ENCODE data around the gene CLCA2.
A peak's percentile ranks its signal among the peaks of the same experiment; 100 is the strongest.

Gene CLCA2

GRCh38 chr1:86381223-86381622 is 42.7 kb upstream of the CLCA2 start:
- Mint-ChIP-seq H3K9me3 (peaks cover 23% of the 10 kb centered on the region), H3K4me3 (no peak overlapping the region)
- no peak for DNase-seq

DNA sequence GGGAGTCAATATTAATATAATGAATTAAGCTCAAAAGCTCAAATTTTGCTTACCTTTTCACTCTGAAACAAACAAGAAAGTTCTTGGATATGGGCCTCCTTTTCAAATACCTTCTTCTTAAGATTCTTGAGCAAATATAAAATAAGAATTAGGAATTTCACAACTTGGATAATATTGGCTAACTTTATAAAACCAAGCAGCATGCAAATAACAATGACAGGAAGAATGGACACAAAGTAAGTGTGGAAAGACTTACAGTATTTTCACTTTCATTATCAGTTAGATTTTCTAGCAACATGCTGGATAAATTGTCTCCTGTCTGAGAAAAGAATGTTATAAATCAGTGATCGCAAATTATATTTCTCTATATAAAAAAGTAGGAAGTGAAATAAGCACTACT is 41.1 kb upstream of the CLCA2 start:
- Mint-ChIP-seq H3K9me3 (peaks cover 7% of the 10 kb centered on the region), H3K27me3 (ENCODE audit: low read depth, poor library complexity) (no peaks in the 10 kb centered on the region), H3K4me1 (no peaks in the 10 kb centered on the region), H3K4me3 (no peak overlapping the region), H3K36me3 (ENCODE audit: low read depth) (peaks cover 14% of the 10 kb centered on the region), H3K27ac (no peak overlapping the region)
- no peak for TF ChIP-seq CTCF (IDR thresholded peaks at IDR 0.05)
- DNase-seq, result no peak

More at GRCh38 chr1:86381223-86381622, 42.7 kb upstream of the CLCA2 start:
- Mint-ChIP-seq H3K27me3 (ENCODE audit: low read depth, poor library complexity) (no peaks in the 10 kb centered on the region), H3K27ac (peak overlapping the region; percentile 30), H3K4me1 (no peaks in the 10 kb centered on the region), H3K36me3 (ENCODE audit: low read depth) (peaks cover 31% of the 10 kb centered on the region)
- TF ChIP-seq CTCF (IDR thresholded peaks at IDR 0.05), result no peak

- peaks cover 8% of the 10 kb centered on the region for H3K4me1 Mint-ChIP-seq
- H3K9me3 Mint-ChIP-seq, result peaks cover 27% of the 10 kb centered on the region
- no peak for TF ChIP-seq CTCF (IDR thresholded peaks at IDR 0.05)
- H3K36me3 Mint-ChIP-seq (ENCODE audit: low read depth), result peaks cover 35% of the 10 kb centered on the region
- no peak overlapping the region for H3K4me3 Mint-ChIP-seq
- no peak overlapping the region for H3K27ac Mint-ChIP-seq
- no peak for DNase-seq
- H3K27me3 Mint-ChIP-seq (ENCODE audit: low read depth, poor library complexity), result no peaks in the 10 kb centered on the region
These were observed 35.9 kb upstream of the CLCA2 start for GRCh38 chr1:86387916-86388627.

GRCh38 chr1:86388777-86389176 is 35.2 kb upstream of the CLCA2 start:
- peaks cover 15% of the 10 kb centered on the region for H3K4me1 Mint-ChIP-seq
- DNase-seq, result no peak
- no peak overlapping the region for H3K27ac Mint-ChIP-seq
- peaks cover 42% of the 10 kb centered on the region for H3K36me3 Mint-ChIP-seq (ENCODE audit: low read depth)
- no peak for TF ChIP-seq CTCF (IDR thresholded peaks at IDR 0.05)
- peaks cover 27% of the 10 kb centered on the region for H3K9me3 Mint-ChIP-seq
- no peak overlapping the region for H3K4me3 Mint-ChIP-seq
- H3K27me3 Mint-ChIP-seq (ENCODE audit: low read depth, poor library complexity), result no peaks in the 10 kb centered on the region

GRCh38 chr1:86389307-86389706 is 34.7 kb upstream of the CLCA2 start:
- H3K4me1 Mint-ChIP-seq, result peaks cover 19% of the 10 kb centered on the region
- H3K36me3 Mint-ChIP-seq (ENCODE audit: low read depth), result peaks cover 44% of the 10 kb centered on the region
- H3K9me3 Mint-ChIP-seq, result peaks cover 27% of the 10 kb centered on the region
- TF ChIP-seq CTCF (IDR thresholded peaks at IDR 0.05), result no peak
- no peak for DNase-seq
- no peaks in the 10 kb centered on the region for H3K27me3 Mint-ChIP-seq (ENCODE audit: low read depth, poor library complexity)
- H3K4me3 Mint-ChIP-seq, result no peak overlapping the region
- H3K27ac Mint-ChIP-seq, result peak overlapping the region; percentile 17

- no peak overlapping the region for H3K27ac Mint-ChIP-seq
- no peak for TF ChIP-seq CTCF (IDR thresholded peaks at IDR 0.05)
- peaks cover 27% of the 10 kb centered on the region for H3K9me3 Mint-ChIP-seq
- peak overlapping the region; percentile 73 for H3K4me3 Mint-ChIP-seq
- peaks cover 37% of the 10 kb centered on the region for H3K4me1 Mint-ChIP-seq
- DNase-seq, result no peak
- H3K27me3 Mint-ChIP-seq (ENCODE audit: low read depth, poor library complexity), result peaks cover 16% of the 10 kb centered on the region
- H3K36me3 Mint-ChIP-seq (ENCODE audit: low read depth), result peaks cover 44% of the 10 kb centered on the region
These were observed 29.6 kb upstream of the CLCA2 start for GRCh38 chr1:86394416-86394815.
